Adipocyte (in vitro differentiated cells): ENCODE data around the gene DDX49.

Source experiments
- DNase-seq: peaks from one replicate; pipeline ENCODE4 v3.0.0-alpha.2; 2015; ENCODE audit warnings: low read depth
- H3K27me3 ChIP-seq: replicated peaks from 2 replicates; pipeline ENCODE4 v1.7.0; 2013; ENCODE audit warnings: mild to moderate bottlenecking, low read length, moderate library complexity; ENCODE audit not compliant: control insufficient read depth, insufficient read depth
- H3K36me3 ChIP-seq: 2 replicates; pipeline ENCODE4 v1.7.0; 2013; ENCODE audit warnings: low read length, mild to moderate bottlenecking, moderate library complexity; ENCODE audit not compliant: control insufficient read depth, insufficient read depth, severe bottlenecking
- H3K4me1 ChIP-seq: 2 replicates; pipeline ENCODE4 v1.7.0; 2013; ENCODE audit warnings: mild to moderate bottlenecking, low read length, moderate library complexity; ENCODE audit not compliant: control insufficient read depth, insufficient read depth
- H3K4me3 ChIP-seq: 2 replicates; pipeline ENCODE4 v1.7.0; 2013; ENCODE audit warnings: mild to moderate bottlenecking, low read length, moderate library complexity
- H3K9ac ChIP-seq: 2 replicates; pipeline ENCODE4 v1.7.0; 2013; ENCODE audit warnings: mild to moderate bottlenecking, low read length, moderate library complexity
- H3K9me3 ChIP-seq: 2 replicates; pipeline ENCODE4 v1.7.0; 2013; ENCODE audit warnings: mild to moderate bottlenecking, low read length, moderate library complexity; ENCODE audit not compliant: control insufficient read depth

The DDX49 gene

DNA sequence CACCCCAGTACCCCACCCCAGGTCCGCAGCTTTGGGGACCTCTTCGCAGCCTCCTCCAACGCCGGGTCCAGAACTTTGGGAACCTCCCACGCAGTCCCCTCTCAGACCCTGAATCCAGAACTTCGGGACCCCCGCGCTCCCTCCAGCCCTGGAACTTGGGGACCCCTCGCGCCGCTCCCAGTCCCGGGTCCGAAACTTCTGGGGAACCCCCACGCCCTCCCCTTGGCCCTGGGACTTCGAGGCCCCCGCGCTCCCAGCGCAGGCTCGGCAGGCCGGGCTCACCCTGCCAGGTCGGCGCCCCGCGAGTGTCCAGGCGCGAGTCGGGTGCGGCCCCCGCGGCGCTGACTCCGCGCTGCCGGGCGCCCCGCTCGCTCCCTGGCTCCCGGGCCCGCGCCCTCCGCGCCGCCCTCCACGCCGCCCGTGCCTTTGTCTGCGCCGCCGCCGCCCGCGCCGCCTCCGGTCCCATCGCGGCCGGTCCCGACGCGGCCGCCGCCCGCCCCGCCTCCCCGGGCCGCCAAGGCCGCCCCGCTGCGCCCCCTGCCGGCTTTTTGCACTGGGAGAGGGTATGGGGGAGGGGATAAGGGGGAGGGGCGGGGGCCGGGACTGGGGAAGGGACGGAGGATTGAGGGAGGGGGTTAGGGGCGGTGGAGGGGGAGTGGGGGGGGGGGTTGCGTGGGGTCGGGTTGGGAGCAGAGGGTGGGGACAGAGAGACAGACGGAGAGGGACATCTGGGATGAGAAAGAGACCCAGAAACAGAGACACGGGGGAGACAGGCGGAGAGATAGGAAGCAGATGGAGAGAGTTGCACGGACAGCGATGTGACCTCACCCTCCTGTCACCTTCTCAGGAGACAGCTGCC lies 21.5 kb downstream of the DDX49 start, which contains the start of gene HOMER3:
Gene HOMER3, minus strand, starts transcription at position 449 of the 859 bp plus-strand sequence. CDS start 2,235 bp downstream, outside the sequence.
- Histone ChIP-seq H3K4me1 (peaks cover 9% of the 10 kb centered on the region), H3K9me3 (no peaks in the 10 kb centered on the region), H3K27me3 (no peaks in the 10 kb centered on the region), H3K9ac (peak within 1 kb of the TSS; percentile 91), H3K4me3 (peak within 1 kb of the TSS; percentile 92), H3K36me3 (peaks cover 10% of the 10 kb centered on the region)
- peak; percentile 95 for DNase-seq

DNA sequence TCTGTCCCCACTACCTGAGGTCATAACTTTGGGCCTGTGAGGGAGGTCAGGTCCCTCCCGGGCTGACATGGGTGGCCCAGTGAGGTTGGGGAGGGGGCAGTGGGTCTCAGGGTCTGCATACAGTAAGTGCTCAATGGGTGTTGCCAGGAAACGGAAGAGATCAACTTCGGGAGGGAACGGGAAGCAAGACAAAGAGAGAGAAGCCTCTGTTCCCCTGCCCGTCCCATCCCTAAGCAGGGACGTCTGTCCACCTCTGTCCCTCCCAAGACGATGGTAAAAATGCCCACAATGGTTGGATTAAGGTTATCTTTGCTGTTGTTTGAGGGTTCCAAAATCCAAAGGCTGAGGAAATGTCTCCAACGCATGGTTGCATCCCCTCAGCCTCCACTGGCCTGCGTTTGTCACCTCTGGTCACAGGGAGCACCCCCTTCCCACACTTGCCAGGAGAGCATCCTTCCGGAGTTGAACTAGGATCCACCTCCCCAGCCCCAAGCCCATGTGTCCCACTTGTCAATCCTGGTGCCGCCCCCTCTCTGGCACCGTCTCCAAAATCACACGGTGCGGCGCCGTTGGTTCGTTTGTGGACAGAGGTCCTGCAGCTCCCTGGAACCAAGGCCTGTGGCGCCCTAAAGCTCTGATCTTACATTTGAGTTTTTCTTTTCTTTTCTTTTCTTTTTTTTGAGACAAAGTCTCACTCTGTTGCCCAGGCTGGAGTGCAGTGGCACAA lies 22.3 kb downstream of the DDX49 start:
- Histone ChIP-seq H3K36me3 (peaks cover 10% of the 10 kb centered on the region), H3K9me3 (no peaks in the 10 kb centered on the region), H3K27me3 (no peaks in the 10 kb centered on the region), H3K9ac (peak overlapping the region; percentile 56), H3K4me1 (peaks cover 9% of the 10 kb centered on the region), H3K4me3 (peak overlapping the region; percentile 68)
- no peak for DNase-seq

DNA sequence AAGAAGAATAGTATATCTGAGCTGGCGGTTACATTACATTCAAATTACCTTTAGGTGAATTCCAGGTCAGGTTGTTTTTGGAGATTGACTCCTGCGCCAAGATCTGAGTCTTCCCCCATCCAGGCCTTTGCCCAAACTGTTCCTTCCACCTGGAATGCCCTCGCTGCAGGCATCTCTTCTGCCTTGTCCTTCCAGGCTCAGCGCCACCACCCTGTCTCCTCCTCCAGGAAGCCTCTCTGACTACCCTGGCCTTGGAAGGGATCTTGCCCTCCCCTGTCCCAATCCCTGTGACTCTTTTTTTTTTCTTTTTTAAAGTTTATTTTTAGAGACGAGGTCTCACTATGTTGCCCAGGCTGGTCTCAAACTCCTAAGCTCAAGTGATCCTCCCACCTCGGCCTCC lies 23.2 kb downstream of the DDX49 start:
- H3K36me3 ChIP-seq = peaks cover 9% of the 10 kb centered on the region
- no peak overlapping the region for H3K9ac ChIP-seq
- peaks cover 9% of the 10 kb centered on the region for H3K4me1 ChIP-seq
- no peak for DNase-seq
- H3K9me3 ChIP-seq = no peaks in the 10 kb centered on the region
- H3K27me3 ChIP-seq = no peaks in the 10 kb centered on the region
- H3K4me3 ChIP-seq = no peak overlapping the region

DNA sequence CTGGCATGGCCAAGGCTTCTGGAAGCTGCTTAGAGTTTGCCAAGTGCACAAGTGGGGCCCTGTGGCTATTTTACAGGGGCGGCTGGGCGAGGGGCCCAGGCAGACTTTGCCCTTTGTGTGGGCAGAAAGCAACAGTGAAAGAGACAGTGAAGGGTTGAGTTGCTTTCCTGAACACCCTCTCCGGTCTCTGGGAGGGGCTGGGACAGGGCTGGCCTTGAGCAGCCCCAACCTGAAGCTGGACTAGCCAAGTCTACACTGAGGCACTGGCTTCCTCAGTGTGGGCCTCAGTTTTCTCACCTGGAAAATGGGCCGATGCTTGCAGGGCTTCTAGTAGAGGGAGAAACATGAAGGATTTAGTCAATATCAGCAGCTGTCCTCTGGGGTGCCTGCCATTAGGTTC lies 23.9 kb downstream of the DDX49 start:
- Histone ChIP-seq H3K9me3 (no peaks in the 10 kb centered on the region), H3K4me3 (no peak overlapping the region), H3K9ac (no peak overlapping the region), H3K36me3 (peaks cover 2% of the 10 kb centered on the region), H3K4me1 (peaks cover 9% of the 10 kb centered on the region), H3K27me3 (no peaks in the 10 kb centered on the region)
- no peak for DNase-seq

DNA sequence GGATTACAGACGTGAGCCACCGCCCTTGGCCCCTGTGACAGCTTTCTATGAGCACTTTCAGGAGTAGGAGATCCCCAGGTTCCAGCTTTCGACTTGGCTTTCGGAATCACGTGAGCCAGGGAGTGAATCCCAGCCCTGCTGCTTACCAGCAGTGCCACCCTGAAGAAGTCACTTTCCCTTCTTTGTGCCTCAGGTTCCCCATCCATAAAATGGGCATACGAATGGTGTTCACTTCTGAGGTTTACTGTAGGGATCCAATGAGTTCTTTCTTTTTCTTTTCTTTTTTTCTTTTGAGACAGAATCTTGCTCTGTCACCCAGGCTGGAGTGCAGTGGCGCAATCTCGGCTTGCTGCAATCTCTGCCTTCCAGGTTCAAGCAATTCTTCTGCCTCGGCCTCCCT lies 25.8 kb downstream of the DDX49 start:
- Histone ChIP-seq H3K27me3 (no peaks in the 10 kb centered on the region), H3K4me1 (peaks cover 2% of the 10 kb centered on the region), H3K9me3 (no peaks in the 10 kb centered on the region), H3K36me3 (no peaks in the 10 kb centered on the region), H3K4me3 (no peak overlapping the region), H3K9ac (no peak overlapping the region)
- no peak for DNase-seq

DNA sequence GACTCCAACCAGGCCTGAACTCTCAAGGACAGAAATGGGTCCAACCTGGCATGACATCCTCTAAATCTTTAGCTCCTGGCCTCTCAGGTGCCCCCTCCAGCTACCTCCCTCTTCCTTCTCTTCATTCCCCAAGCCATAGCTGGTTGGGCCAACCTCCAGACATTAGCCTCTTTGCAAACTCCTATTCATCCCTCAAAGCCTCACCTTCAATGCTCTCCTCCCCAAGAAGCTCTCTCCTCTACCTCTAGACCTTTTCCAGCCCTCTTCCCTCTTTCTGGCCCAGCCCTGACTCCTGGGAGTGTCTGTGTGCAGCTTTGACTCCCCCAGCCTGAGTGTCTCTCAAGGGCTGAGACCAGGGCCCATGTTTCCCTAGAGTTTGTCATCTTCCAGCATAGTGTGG lies 26.8 kb downstream of the DDX49 start:
- H3K9ac ChIP-seq = no peak overlapping the region
- H3K4me3 ChIP-seq = no peak overlapping the region
- no peak for DNase-seq
- H3K9me3 ChIP-seq = no peaks in the 10 kb centered on the region
- peaks cover 2% of the 10 kb centered on the region for H3K4me1 ChIP-seq
- no peaks in the 10 kb centered on the region for H3K36me3 ChIP-seq
- H3K27me3 ChIP-seq = no peaks in the 10 kb centered on the region

DNA sequence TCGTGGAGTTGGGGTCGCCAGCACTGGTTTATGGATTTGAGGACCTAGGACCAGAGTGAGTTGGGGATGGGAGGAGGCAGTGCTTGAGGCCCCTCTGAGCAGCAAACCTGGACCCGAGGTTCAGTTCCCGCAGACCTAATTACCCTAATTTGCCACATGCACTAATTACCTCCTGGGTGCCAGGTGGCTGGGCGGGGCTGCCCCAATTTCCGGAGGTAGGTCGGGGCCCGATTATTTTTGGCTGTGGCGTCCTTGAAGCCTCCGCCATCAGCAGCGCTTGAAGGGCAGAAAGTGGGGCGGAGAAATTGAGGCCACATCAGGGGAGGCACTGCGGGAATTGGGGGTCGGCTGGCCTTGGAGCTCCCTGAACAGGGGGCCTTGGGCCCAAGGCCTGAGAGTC lies 27.4 kb downstream of the DDX49 start:
- Histone ChIP-seq H3K9ac (no peak overlapping the region), H3K4me1 (no peaks in the 10 kb centered on the region), H3K4me3 (no peak overlapping the region), H3K27me3 (no peaks in the 10 kb centered on the region), H3K36me3 (no peaks in the 10 kb centered on the region), H3K9me3 (no peaks in the 10 kb centered on the region)
- no peak for DNase-seq

DNA sequence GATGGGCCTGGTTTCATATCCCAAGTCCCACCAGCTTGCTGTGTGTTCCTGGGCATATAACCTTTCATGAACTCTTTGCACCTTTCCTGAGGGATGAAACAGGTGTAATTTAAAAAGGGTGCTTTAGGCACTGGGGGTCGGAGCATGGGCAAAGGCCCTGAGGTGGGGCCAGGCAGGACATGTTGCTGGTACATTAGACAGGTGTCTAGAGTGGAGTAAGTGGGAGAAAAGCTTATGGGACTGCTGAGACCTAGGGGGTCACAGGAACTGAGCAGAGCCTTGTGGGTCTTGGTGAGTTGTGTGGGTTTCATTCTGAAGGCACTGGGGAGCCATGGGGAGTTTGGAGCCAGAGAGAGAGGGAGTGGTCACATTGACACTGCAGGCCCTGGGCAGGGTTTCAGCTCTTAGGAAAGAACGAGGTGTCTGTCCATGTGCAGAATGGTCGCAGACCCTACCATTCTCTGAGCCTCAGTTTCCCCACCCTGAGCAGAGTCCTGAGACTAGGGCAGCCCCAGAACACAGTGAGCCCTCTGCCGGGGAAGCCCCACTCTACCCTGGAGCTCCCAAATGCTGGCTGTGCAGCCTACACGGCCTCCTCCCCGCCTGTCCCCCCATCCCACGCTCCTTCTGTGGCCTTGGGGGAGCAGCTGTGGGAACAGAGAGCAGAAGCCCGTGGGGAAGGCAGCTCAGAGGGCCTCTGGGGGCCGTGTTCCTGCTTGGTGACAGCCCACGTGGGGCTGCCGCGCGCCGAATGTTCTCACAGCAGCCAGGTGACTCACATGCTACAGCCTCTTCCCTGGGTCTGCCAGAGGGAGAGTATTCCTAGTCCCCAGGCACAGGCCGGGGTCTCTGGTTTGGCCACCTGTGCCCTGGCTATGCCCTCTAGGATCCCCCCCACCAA lies 28.8 kb downstream of the DDX49 start:
- H3K9me3 ChIP-seq = no peaks in the 10 kb centered on the region
- no peak overlapping the region for H3K4me3 ChIP-seq
- H3K9ac ChIP-seq = no peak overlapping the region
- H3K27me3 ChIP-seq = no peaks in the 10 kb centered on the region
- no peak for DNase-seq
- H3K4me1 ChIP-seq = no peaks in the 10 kb centered on the region
- no peaks in the 10 kb centered on the region for H3K36me3 ChIP-seq

DNA sequence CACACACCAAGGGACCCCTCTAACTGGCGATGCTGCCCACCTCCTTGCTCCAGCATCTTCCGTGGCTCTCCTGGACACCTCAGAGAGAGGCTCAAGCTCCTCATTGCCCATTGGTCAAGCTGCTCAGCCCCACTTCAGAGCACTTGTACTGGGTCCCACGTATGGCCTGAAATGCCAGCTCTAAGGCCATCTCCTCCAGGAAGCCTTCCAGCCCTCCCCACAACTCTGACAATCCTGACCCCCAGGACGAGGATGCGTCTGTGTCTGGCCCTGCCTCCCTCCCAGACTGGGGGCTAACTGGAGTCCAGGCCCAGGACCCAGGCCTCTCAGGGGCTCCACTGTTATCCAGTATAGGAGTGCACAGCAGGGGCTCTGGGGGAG lies 29.5 kb downstream of the DDX49 start:
- Histone ChIP-seq H3K4me3 (no peak overlapping the region), H3K9me3 (no peaks in the 10 kb centered on the region), H3K36me3 (no peaks in the 10 kb centered on the region), H3K27me3 (no peaks in the 10 kb centered on the region), H3K9ac (no peak overlapping the region), H3K4me1 (no peaks in the 10 kb centered on the region)
- no peak for DNase-seq

DNA sequence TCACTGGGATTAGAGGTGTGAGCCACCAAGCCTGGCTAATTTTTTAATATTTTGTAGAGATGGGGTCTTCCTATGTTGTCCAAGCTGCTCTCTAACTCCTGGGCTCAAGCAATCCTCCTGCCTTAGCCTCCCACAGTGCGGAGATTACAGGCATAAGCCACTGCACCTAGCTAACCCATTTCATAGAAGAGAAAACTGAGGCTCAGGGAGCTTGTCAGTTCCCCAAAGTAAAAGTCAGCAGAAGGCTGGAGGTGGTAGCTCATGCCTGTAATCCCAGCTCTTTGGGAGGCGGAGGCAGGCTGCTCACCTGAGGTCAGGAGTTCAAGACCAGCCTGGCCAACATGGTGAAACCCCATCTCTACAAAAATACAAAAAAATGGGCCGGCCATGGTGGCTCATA lies 30.3 kb downstream of the DDX49 start:
- Histone ChIP-seq H3K36me3 (no peaks in the 10 kb centered on the region), H3K9me3 (no peaks in the 10 kb centered on the region), H3K9ac (no peak overlapping the region), H3K4me1 (no peaks in the 10 kb centered on the region), H3K4me3 (no peak overlapping the region), H3K27me3 (no peaks in the 10 kb centered on the region)
- no peak for DNase-seq
